Esophagus (tissue), 2 donors: ENCODE results near the gene CFAP97D2. TPM values are rescaled to one million over a fixed set of nuclear protein-coding genes. Genes with fewer than 3 reads are reported as not detected.
"Not testable (repeated sequence)": the region's sequence is repeated elsewhere in the genome, so short reads cannot be mapped to it uniquely, and the experiment has no call there.

Experiments
- H3K27ac ChIP-seq, 2 donors: one replicate each; pipeline ENCODE4 v1.5.1; 2013; ENCODE audit warnings: low read depth in 2 of 2, mild to moderate bottlenecking in 2 of 2, inconsistent platforms in 1 of 2, low read length in 1 of 2, moderate library complexity in 1 of 2
- H3K27me3 ChIP-seq, 2 donors: one replicate each; pipeline ENCODE4 v1.6.1; 2013; ENCODE audit warnings: low read length in 2 of 2, control low read depth in 1 of 2, mild to moderate bottlenecking in 1 of 2; ENCODE audit not compliant: insufficient read depth in 2 of 2, control insufficient read depth in 1 of 2
- H3K36me3 ChIP-seq, 2 donors: one replicate each; pipeline ENCODE4 v1.6.1; 2013; ENCODE audit warnings: low read length in 1 of 2; ENCODE audit not compliant: control insufficient read depth in 2 of 2, insufficient read depth in 2 of 2
- H3K4me1 ChIP-seq, 2 donors: one replicate each; pipeline ENCODE4 v1.6.1; 2013; ENCODE audit warnings: low read length in 1 of 2; ENCODE audit not compliant: control insufficient read depth in 2 of 2, insufficient read depth in 2 of 2
- H3K4me3 ChIP-seq, 2 donors: one replicate each; pipeline ENCODE4 v1.5.1; 2013; ENCODE audit warnings: low read length in 2 of 2, mild to moderate bottlenecking in 2 of 2, low read depth in 1 of 2, moderate library complexity in 1 of 2
- H3K9me3 ChIP-seq, 2 donors: one replicate each; pipeline ENCODE4 v1.6.1; 2013; ENCODE audit warnings: mild to moderate bottlenecking in 2 of 2, low read depth in 1 of 2, low read length in 1 of 2, moderate library complexity in 1 of 2; ENCODE audit not compliant: control insufficient read depth in 2 of 2, insufficient read depth in 1 of 2
- WGBS, 2 donors: extraction: QIAGEN DNeasy Blood & Tissue Kit; methylation state at CpG; one replicate each; pipeline ENCODE4 v1.1.7; 2013; 5-methylcytosine and 5-hydroxymethylcytosine counted together
- polyA plus RNA-seq, 2 donors: library from polyadenylated mRNA; stranded (reverse); fragments of 200-250 nt; gene quantifications; one replicate each; pipeline ENCODE4 v1.2.3, GENCODE V29; 2013
- donor health status: healthy with polysubstance abuse.
- donor health status: Bipolar disorder and iron deficiency.

The CFAP97D2 gene
- polyA plus RNA-seq, 2 donors: not detected

DNA sequence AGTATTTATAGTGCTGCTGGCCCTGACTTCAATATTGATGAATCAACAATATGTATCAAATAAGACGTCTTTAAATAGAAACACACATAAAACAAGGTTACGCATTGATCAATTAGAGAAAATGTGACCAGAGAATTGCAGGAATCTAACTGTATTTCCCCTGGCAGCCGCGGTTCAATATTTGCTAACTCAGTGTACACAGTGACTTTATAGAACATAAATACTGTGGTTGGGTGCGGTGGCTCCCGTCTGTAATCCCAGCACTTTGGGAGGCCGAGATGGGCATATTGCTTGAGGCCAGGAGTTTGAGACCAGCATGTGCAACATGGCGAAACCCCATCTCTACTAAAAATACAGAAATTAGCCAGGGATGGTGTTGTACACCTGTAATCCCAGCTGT lies 79.5 kb downstream of the CFAP97D2 start:
- WGBS, 2 donors: 84 to 94% methylated on average over 8 of the region's 8 CpGs

DNA sequence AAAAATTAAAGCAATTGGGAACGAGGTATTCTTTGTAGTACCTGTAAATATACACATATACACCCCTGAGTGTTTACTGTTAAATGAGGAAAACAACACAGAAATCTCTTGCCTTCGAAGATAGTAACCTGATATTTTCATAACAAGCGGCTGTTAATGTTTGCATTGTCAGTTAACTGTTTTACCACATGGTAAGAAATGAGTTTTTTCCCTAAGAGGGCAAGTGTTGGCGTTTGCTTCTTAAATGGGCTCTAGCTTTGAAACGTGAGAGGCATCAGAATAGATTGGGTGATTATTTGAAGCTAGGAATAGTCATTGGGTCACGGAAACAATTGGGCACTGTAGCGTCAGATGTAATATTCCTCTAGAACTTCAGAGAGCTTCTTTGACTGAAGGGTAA lies 80.3 kb downstream of the CFAP97D2 start:
- Histone ChIP-seq H3K27me3 (no peaks in the 10 kb centered on the region), H3K36me3 (peaks cover 7 to 18% of the 10 kb centered on the region in 2 donors), H3K4me3 (no peak overlapping the region), H3K9me3 (no peaks in the 10 kb centered on the region), H3K4me1 (no peaks in the 10 kb centered on the region), H3K27ac (no peak overlapping the region)
- WGBS, 2 donors: 70 to 86% methylated on average over 7 of the region's 7 CpGs

More for the DNA sequence above, 79.5 kb downstream of the CFAP97D2 start:
- no peaks in the 10 kb centered on the region for H3K27me3 ChIP-seq
- peaks cover 7 to 16% of the 10 kb centered on the region in 2 donors for H3K36me3 ChIP-seq
- H3K27ac ChIP-seq: no peak overlapping the region
- no peaks in the 10 kb centered on the region for H3K4me1 ChIP-seq
- no peak overlapping the region for H3K4me3 ChIP-seq
- H3K9me3 ChIP-seq: no peaks in the 10 kb centered on the region

DNA sequence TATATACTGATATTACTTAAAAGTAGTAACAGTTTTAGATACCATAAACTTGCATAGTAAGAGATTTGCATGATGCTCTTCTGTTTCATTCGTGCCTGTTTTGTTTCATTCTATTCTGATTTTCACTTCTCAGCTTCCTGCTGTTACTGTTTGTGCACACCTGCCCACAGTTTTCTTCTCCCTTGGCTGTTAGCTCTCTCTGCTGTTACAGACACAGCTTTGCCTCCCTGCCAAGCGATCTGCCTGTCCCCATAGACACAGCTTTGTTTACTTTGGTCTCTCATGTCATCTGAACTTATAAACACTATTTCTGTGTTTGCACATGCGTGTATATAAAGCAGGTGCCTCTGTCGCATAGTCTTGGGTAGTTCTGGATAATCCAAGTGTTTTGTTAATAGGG lies 80.9 kb downstream of the CFAP97D2 start:
- Histone ChIP-seq H3K36me3 (peaks cover 7 to 18% of the 10 kb centered on the region in 2 donors), H3K4me1 (no peaks in the 10 kb centered on the region), H3K9me3 (no peaks in the 10 kb centered on the region), H3K4me3 (no peak overlapping the region), H3K27me3 (no peaks in the 10 kb centered on the region), H3K27ac (no peak overlapping the region)
- WGBS, 2 donors: 65 to 77% methylated on average over 4 of the region's 4 CpGs

DNA sequence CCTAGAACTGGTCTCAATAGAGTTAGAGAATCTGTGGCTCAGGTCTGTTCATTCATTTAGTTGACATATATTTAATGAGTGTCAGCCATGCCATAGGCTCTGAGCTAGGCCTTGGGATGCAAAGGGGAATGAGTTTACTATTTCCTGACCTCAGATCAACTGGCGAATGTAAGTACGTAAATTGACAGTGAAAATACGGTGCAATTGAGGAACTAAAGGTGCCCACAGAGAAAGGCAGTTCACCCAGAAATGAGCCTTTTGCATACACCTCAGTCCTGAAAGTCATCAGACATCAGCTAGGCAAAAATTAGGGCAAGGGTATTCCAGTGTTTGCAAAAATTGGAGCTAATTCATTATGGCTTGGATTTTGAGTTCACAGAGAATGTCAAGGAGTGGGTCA lies 81.8 kb downstream of the CFAP97D2 start:
- no peak overlapping the region for H3K4me3 ChIP-seq
- H3K36me3 ChIP-seq: peaks cover 7 to 18% of the 10 kb centered on the region in 2 donors
- H3K27ac ChIP-seq: no peak overlapping the region
- H3K9me3 ChIP-seq: no peaks in the 10 kb centered on the region
- WGBS, 2 donors: 90% methylated on average over 3 of the region's 3 CpGs
- H3K27me3 ChIP-seq: no peaks in the 10 kb centered on the region
- H3K4me1 ChIP-seq: no peaks in the 10 kb centered on the region

DNA sequence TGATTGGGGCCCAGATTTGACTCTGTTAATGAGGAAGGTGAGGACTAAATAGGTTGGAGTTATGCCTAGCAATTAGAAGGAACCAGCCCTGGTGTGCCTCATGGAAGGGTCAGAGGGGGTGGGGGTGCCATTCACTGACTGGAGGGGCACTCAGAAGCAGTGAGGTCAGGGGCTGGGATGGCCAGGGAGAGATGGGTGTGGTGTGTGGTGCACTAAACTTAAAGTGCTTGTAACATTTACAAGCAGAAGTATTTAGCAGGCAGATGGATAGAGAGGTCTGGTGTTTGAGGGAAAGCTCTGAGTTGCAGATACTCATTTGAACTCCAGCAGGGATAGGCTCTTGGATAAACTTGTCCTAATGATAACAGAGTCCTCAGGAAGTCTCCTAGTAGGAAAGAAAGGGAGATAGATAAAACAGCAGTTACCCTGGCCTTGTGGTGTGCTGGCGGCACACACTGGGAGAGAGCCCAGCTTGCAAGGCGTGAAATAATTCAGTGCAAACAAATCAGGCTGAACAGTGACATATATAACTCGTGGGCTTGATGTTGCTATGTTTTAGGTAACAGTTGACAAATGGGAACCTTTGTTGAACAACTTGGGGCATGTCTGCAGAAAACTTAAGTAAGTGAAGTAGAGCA lies 82.4 kb downstream of the CFAP97D2 start:
- Histone ChIP-seq H3K4me1 (no peaks in the 10 kb centered on the region), H3K4me3 (no peak overlapping the region), H3K27me3 (no peaks in the 10 kb centered on the region), H3K36me3 (peaks cover 7 to 22% of the 10 kb centered on the region in 2 donors), H3K9me3 (no peaks in the 10 kb centered on the region), H3K27ac (no peak overlapping the region)
- WGBS, 2 donors: 53 to 66% methylated on average over 3 of the region's 3 CpGs

DNA sequence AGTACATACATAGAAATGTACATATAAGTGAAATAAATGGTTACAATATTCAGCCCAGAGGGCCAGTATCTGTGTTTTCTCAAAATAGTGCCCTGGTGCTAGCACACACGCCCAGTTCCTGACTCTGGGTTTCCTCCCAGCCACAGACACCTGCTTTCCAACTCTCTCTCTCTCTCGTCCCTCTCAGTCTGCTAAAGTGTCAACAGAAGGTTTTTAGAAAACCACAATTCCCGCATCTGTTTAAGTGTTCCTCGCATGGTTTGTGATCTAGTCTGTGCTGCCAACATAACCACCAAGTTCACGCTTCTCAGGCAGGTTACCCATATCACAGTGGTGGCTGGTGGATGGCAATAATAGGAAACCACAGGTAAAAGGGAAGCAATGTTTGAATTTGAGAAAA lies 84.5 kb downstream of the CFAP97D2 start:
- Histone ChIP-seq H3K36me3 (peaks cover 7 to 23% of the 10 kb centered on the region in 2 donors), H3K27ac (no peak overlapping the region), H3K9me3 (no peaks in the 10 kb centered on the region), H3K4me1 (no peaks in the 10 kb centered on the region), H3K4me3 (no peak overlapping the region), H3K27me3 (no peaks in the 10 kb centered on the region)
- WGBS, 2 donors: 73 to 82% methylated on average over 5 of the region's 5 CpGs

DNA sequence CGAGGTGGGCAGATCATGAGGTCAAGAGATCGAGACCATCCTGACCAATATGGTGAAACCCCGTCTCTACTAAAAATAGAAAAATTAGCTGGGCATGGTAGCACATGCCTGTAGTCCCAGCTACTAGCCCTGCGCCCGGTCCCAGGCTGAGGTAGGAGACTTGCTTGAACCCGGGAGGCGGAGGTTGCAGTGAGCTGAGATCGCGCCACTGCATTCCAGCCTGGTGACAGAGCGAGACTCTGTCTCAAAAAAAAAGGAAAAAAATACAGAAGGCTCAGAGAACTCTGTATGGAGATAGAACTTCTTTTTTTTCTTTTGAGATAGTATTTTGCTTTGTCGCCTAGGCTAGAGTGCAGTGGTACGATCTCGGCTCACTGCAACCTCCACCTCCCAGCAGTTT lies 85.3 kb downstream of the CFAP97D2 start:
- H3K36me3 ChIP-seq: peaks cover 8 to 27% of the 10 kb centered on the region in 2 donors
- not testable (repeated sequence) for H3K27me3 ChIP-seq, H3K27ac ChIP-seq, H3K4me1 ChIP-seq, H3K4me3 ChIP-seq, H3K9me3 ChIP-seq
- WGBS, 2 donors: 96 to 98% methylated on average over 13 of the region's 13 CpGs

DNA sequence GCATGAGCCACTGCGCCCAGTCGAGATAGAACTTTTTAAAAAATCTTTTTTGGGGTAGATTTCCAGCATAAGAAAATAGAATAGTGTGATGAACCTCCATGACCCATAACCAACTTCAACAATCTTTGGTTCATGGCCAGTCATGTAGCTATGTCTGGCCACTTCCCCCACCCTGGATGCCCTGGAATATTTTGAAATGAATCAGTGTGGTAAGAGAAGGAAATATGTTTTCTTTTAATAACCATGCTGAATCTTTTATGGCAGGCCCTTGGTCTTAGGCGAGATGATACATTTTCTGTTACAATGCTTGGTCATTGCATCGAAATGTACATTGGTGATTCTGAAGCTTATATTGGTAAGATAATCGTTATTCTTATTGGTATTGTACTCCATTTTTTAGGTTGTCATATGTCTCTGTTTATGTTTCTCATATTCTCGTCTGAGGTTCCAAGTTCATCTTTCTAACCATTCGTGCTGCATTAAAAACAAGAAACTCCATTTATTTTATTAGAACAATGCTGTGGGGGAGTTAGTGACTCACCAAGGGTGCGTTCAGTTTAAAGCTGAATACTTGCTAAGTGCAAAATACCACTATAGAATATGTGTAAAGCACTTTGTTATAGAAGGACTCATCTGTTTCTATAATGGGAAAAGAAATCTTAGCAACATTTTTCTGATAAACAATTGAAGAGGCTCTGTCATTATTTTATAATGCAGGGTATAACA lies 86.0 kb downstream of the CFAP97D2 start:
- 90 to 92% methylated on average over 8 of the region's 8 CpGs for WGBS, 2 donors
- no peaks in the 10 kb centered on the region for H3K9me3 ChIP-seq
- H3K4me1 ChIP-seq: no peaks in the 10 kb centered on the region
- peaks cover 8 to 24% of the 10 kb centered on the region in 2 donors for H3K36me3 ChIP-seq
- no peaks in the 10 kb centered on the region for H3K27me3 ChIP-seq
- H3K4me3 ChIP-seq: no peak overlapping the region
- no peak overlapping the region for H3K27ac ChIP-seq

DNA sequence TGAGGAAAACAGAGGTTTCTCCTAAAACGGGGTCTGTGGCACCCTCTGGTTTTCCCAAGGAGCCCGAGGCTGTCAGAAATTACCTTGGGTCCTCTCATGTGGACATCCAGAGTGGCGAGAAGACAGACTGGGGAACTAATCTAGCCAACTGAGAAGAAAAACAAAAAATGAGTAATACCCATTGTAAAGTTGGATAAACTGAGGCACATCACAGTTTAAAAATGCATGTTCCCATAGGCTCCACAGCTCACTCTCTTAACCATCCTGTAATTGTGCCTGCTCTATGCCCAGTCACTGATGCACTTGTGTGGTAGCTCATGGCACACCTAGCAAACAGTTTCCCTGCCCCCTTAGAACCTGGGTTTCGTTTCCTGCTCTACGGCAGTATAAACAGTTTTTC lies 87.2 kb downstream of the CFAP97D2 start:
- Histone ChIP-seq H3K4me1 (no peaks in the 10 kb centered on the region), H3K9me3 (no peaks in the 10 kb centered on the region), H3K27me3 (no peaks in the 10 kb centered on the region), H3K27ac (no peak overlapping the region), H3K36me3 (peaks cover 11 to 23% of the 10 kb centered on the region in 2 donors), H3K4me3 (no peak overlapping the region)
- 93 to 98% methylated on average over 5 of the region's 5 CpGs for WGBS, 2 donors
